Subcutaneous adipose tissue (tissue), 4 donors: Measurements from ENCODE around the gene FAM131C. TPM values are rescaled to one million over a fixed set of nuclear protein-coding genes. Genes with fewer than 3 reads are reported as not detected.

Experiments used
- total RNA-seq, 4 donors: library from RNA; depleted of rRNA; stranded (reverse); fragments of >200 nt; gene quantifications; one replicate each; pipeline ENCODE4 v1.1.0, GENCODE V29; 2016
- TF ChIP-seq, protein P1 (sequence below): fragments of 450-650 bp; IDR thresholded peaks from one replicate; pipeline ENCODE4 v1.5.1; 2016; ENCODE audit warnings: low read depth, mild to moderate bottlenecking, control low read depth, antibody characterized with exemption, moderate library complexity

The FAM131C gene
- under 1 TPM in 1 of 4 donors, not detected in 3; 0.51 TPM for total RNA-seq

- TF ChIP-seq, protein P1, sequence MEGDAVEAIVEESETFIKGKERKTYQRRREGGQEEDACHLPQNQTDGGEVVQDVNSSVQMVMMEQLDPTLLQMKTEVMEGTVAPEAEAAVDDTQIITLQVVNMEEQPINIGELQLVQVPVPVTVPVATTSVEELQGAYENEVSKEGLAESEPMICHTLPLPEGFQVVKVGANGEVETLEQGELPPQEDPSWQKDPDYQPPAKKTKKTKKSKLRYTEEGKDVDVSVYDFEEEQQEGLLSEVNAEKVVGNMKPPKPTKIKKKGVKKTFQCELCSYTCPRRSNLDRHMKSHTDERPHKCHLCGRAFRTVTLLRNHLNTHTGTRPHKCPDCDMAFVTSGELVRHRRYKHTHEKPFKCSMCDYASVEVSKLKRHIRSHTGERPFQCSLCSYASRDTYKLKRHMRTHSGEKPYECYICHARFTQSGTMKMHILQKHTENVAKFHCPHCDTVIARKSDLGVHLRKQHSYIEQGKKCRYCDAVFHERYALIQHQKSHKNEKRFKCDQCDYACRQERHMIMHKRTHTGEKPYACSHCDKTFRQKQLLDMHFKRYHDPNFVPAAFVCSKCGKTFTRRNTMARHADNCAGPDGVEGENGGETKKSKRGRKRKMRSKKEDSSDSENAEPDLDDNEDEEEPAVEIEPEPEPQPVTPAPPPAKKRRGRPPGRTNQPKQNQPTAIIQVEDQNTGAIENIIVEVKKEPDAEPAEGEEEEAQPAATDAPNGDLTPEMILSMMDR, result no peak
These were observed at the start of gene FAM131C for GRCh38 chr1:16073490-16074119. Gene FAM131C (minus strand): TSS chr1:16073651. CDS start chr1:16073442, 209 bp downstream.

GRCh38 chr1:16122916-16123315, 49.5 kb upstream of the FAM131C start:
- TF ChIP-seq, protein P1, result no peak

GRCh38 chr1:16122350-16122881, 49.0 kb upstream of the FAM131C start:
- TF ChIP-seq, protein P1, result no peak

- TF ChIP-seq, protein P1, result no peak
These were observed 47.5 kb upstream of the FAM131C start for GRCh38 chr1:16120940-16121410.

DNA sequence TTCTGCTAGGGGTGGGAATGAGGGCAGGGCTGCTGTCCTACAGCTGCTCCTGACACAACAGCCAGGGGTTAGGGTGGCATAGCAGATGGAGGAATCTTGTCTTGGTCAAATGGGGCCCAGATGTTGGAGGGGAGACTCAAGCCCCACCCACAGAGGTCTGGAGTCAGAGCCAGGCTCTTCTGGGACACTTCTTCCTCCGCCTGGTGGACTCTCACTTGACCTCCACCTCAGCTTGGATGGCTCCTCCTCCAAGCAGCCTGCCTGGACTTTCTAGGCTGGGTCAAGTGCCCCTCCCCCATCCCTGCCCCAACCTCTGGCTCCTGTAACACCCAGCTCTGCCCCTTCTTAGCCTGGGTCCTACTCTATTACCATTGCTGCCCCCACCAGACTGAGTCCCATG, 47.0 kb upstream of the FAM131C start:
- TF ChIP-seq, protein P1, result no peak

DNA sequence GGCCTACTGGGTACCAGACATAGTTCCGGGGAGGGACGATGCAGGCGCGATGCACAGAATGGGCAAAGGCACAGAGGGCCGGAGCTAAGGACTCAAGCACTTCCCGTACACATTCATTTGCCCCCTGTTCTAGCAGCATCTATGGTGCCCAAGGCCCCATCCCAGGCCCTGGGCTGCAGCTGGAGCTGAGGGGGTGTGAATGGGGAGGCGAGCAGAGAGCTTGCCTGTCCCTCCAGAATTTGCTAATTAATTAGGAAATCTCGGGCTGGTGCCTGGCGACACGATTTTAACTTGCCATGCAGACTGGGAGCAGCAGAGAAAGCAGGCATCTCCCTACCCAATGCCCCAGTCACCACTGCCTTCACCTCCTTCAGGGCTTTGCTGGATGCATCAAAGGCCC, 46.5 kb upstream of the FAM131C start:
- TF ChIP-seq, protein P1, result no peak

GRCh38 chr1:16119504-16119903, 46.1 kb upstream of the FAM131C start:
- TF ChIP-seq, protein P1, result no peak
